ENCODE measurements around the gene ITFG2. TPM values are rescaled to one million over a fixed set of nuclear protein-coding genes. Genes with fewer than 3 reads are reported as not detected.

ITFG2 gene
- total and polyA plus RNA-seq, 10 of the 15 experiments (the other 5 are each of a cell fraction or from before 2014, with no cell fraction given): 21.2 to 39.5 (median 25.9) TPM

DNA sequence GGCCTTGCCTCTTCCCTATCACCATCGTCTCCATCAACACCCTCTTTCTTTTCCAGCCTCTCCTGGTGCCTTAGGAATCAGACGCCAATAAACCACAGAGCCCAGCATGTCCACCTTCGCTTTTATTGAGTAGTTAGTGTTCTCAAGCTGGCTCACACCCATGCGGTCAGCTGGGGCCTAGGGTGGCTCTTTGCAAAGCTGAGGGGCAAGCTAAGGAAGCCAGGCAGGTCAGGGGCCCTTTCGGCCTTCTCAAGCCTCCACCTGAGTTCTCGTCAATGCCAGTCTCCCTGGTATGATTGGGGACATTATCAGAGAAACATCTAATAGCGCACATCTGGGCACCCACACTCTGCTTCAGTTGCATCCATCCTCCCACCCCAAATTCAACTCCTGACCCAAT lies 45.1 kb downstream of the ITFG2 start:
- Histone ChIP-seq H3K36me3 (ENCODE audit: control insufficient read depth in 2 of 2, insufficient read depth in 2 of 2, low read length in 1 of 2) (peaks cover 11% of the 10 kb centered on the region in 2 experiments; a peak in 3 of 4 replicates), H3K4me1 (ENCODE audit: control insufficient read depth, insufficient read depth, low read length) (no peaks in the 10 kb centered on the region), H3K27ac (ENCODE audit: control insufficient read depth, insufficient read depth) (no peak overlapping the region), H2AFZ (ENCODE audit: control insufficient read depth, low read depth, low read length) (no peak overlapping the region), H3K27me3 (replicated peaks in 1 of 2; ENCODE audit: control insufficient read depth in 2 of 2, insufficient read depth in 2 of 2, low read length in 1 of 2) (no peaks in the 10 kb centered on the region), H3K79me2 (ENCODE audit: control insufficient read depth, insufficient read depth, low read length) (no peaks in the 10 kb centered on the region), H3K4me3 (no peak overlapping the region), H3K9ac (ENCODE audit: control insufficient read depth, insufficient read depth, low read length) (no peak overlapping the region), H4K20me1 (ENCODE audit: control insufficient read depth, insufficient read depth) (no peaks in the 10 kb centered on the region), H3K9me3 (replicated peaks; ENCODE audit: control insufficient read depth, insufficient read depth, low read length) (no peaks in the 10 kb centered on the region), H3K4me2 (ENCODE audit: control insufficient read depth, insufficient read depth) (no peak overlapping the region)
- ChIA-PET POLR2A (no interaction called here), RAD21 (ENCODE audit: unreplicated experiment) (no interaction called here), SMC1A (ENCODE audit: uncharacterized antibody, unreplicated experiment) (interaction anchor here (1.6 kb wide), 1 partner anchor 17 kb away, joined by 3 read pairs; no protein-coding TSS in a partner anchor), CTCF (interaction anchor here (0.6 to 1.6 kb wide), 2 partner anchors 12 to 39 kb away, joined by 3 to 4 read pairs; no protein-coding TSS in a partner anchor)
- ATAC-seq (no peak), FAIRE-seq (no peak), DNase-seq (ENCODE audit: low read depth, low spot score) (no peak)
- TF ChIP-seq ZNF274 (IDR thresholded peaks at IDR 0.05; ENCODE audit: insufficient read depth, insufficient read length): no peak
- peak; percentile 27; the same call in 1 of the 2 replicates for TF ChIP-seq POLR2A (IDR thresholded peaks at IDR 0.05; ENCODE audit: low read depth, low read length)
- TF ChIP-seq MTA2 (IDR thresholded peaks at IDR 0.05; ENCODE audit: low read depth): no peak
- TF ChIP-seq, protein P1, sequence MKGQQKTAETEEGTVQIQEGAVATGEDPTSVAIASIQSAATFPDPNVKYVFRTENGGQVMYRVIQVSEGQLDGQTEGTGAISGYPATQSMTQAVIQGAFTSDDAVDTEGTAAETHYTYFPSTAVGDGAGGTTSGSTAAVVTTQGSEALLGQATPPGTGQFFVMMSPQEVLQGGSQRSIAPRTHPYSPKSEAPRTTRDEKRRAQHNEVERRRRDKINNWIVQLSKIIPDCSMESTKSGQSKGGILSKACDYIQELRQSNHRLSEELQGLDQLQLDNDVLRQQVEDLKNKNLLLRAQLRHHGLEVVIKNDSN (IDR thresholded peaks at IDR 0.05; ENCODE audit: borderline replicate concordance, extremely low read length, insufficient read depth, low read depth, low read length): no peak
- TF ChIP-seq YY1 (IDR thresholded peaks at IDR 0.05; ENCODE audit: low read depth, low read length): no peak
- no peak for TF ChIP-seq ZNF217 (IDR thresholded peaks at IDR 0.05)
- BruUV-seq (replicated peaks): no TSS peak
- in situ Hi-C loops (cut with MboI): no loop called here
- intact Hi-C loops (cut with micrococcal nuclease; ENCODE audit: unreplicated experiment): no loop called here
- 76% methylated on average over 7 of the region's 7 CpGs for WGBS (ENCODE audit: insufficient coverage, insufficient replicate concordance, low lambda C conversion rate, missing lambda C conversion rate)

DNA sequence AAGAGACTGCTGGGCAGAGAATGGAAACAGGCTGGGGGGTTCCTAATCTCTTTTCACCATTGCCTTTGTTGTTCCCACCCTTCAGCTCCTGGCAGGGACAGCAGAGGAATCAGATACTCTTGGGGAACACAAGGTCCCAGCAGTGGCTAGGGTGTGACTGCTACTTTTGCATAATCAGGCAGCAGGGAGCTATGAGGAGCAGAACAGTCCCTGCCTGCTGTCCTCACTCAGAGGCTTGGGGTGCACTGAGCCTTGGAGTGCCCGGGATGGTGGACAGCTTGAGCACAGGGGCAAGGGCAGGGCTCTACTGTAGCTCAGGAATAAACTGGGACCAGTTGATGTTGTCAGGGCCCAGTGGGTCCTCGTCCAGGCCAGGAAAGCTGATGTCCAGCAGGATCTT lies 45.9 kb downstream of the ITFG2 start:
- ChIA-PET CTCF (interaction anchor here (0.6 to 1.6 kb wide), 3 partner anchors 13 to 158 kb away, joined by 3 to 4 read pairs (median 3); no protein-coding TSS in a partner anchor), POLR2A (interaction anchor here (0.5 to 0.7 kb wide), 2 partner anchors 17 to 56 kb away, joined by 3 to 5 read pairs; no protein-coding TSS in a partner anchor), RAD21 (ENCODE audit: unreplicated experiment) (no interaction called here), SMC1A (ENCODE audit: uncharacterized antibody, unreplicated experiment) (interaction anchor here (1.6 kb wide), 1 partner anchor 16 kb away, joined by 3 read pairs; no protein-coding TSS in a partner anchor)
- DNase-seq (ENCODE audit: low read depth, low spot score): no peak
- no TSS peak for BruUV-seq (replicated peaks)
- Histone ChIP-seq H4K20me1 (ENCODE audit: control insufficient read depth, insufficient read depth) (no peaks in the 10 kb centered on the region), H2AFZ (ENCODE audit: control insufficient read depth, low read depth, low read length) (no peak overlapping the region), H3K9ac (ENCODE audit: control insufficient read depth, insufficient read depth, low read length) (no peak overlapping the region), H3K4me3 (no peak overlapping the region), H3K4me1 (ENCODE audit: control insufficient read depth, insufficient read depth, low read length) (no peaks in the 10 kb centered on the region), H3K79me2 (ENCODE audit: control insufficient read depth, insufficient read depth, low read length) (no peaks in the 10 kb centered on the region), H3K9me3 (replicated peaks; ENCODE audit: control insufficient read depth, insufficient read depth, low read length) (no peaks in the 10 kb centered on the region), H3K4me2 (ENCODE audit: control insufficient read depth, insufficient read depth) (no peak overlapping the region), H3K27me3 (replicated peaks in 1 of 2; ENCODE audit: control insufficient read depth in 2 of 2, insufficient read depth in 2 of 2, low read length in 1 of 2) (no peaks in the 10 kb centered on the region), H3K36me3 (ENCODE audit: control insufficient read depth in 2 of 2, insufficient read depth in 2 of 2, low read length in 1 of 2) (peaks cover 15 to 17% of the 10 kb centered on the region in 2 experiments; a peak in 3 of 4 replicates), H3K27ac (ENCODE audit: control insufficient read depth, insufficient read depth) (no peak overlapping the region)
- intact Hi-C loops (cut with micrococcal nuclease; ENCODE audit: unreplicated experiment) (no loop called here), in situ Hi-C loops (cut with MboI) (no loop called here)
- 87% methylated on average over 2 of the region's 2 CpGs for WGBS (ENCODE audit: insufficient coverage, insufficient replicate concordance, low lambda C conversion rate, missing lambda C conversion rate)
- no peak for ATAC-seq
- FAIRE-seq: no peak
- TF ChIP-seq, protein P2, sequence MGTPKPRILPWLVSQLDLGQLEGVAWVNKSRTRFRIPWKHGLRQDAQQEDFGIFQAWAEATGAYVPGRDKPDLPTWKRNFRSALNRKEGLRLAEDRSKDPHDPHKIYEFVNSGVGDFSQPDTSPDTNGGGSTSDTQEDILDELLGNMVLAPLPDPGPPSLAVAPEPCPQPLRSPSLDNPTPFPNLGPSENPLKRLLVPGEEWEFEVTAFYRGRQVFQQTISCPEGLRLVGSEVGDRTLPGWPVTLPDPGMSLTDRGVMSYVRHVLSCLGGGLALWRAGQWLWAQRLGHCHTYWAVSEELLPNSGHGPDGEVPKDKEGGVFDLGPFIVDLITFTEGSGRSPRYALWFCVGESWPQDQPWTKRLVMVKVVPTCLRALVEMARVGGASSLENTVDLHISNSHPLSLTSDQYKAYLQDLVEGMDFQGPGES (IDR thresholded peaks at IDR 0.05): no peak
- TF ChIP-seq, protein P3, sequence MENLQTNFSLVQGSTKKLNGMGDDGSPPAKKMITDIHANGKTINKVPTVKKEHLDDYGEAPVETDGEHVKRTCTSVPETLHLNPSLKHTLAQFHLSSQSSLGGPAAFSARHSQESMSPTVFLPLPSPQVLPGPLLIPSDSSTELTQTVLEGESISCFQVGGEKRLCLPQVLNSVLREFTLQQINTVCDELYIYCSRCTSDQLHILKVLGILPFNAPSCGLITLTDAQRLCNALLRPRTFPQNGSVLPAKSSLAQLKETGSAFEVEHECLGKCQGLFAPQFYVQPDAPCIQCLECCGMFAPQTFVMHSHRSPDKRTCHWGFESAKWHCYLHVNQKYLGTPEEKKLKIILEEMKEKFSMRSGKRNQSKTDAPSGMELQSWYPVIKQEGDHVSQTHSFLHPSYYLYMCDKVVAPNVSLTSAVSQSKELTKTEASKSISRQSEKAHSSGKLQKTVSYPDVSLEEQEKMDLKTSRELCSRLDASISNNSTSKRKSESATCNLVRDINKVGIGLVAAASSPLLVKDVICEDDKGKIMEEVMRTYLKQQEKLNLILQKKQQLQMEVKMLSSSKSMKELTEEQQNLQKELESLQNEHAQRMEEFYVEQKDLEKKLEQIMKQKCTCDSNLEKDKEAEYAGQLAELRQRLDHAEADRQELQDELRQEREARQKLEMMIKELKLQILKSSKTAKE (IDR thresholded peaks at IDR 0.05; ENCODE audit: low read depth, poor library complexity, severe bottlenecking): no peak
- TF ChIP-seq NFIC (IDR thresholded peaks at IDR 0.05; ENCODE audit: low read depth, low read length): no peak
- TF ChIP-seq, protein P4, sequence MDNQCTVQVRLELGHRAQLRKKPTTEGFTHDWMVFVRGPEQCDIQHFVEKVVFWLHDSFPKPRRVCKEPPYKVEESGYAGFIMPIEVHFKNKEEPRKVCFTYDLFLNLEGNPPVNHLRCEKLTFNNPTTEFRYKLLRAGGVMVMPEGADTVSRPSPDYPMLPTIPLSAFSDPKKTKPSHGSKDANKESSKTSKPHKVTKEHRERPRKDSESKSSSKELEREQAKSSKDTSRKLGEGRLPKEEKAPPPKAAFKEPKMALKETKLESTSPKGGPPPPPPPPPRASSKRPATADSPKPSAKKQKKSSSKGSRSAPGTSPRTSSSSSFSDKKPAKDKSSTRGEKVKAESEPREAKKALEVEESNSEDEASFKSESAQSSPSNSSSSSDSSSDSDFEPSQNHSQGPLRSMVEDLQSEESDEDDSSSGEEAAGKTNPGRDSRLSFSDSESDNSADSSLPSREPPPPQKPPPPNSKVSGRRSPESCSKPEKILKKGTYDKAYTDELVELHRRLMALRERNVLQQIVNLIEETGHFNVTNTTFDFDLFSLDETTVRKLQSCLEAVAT (IDR thresholded peaks at IDR 0.05): no peak

Data from GM12878 (cell line).